GM21717 (cell line): ENCODE results near the gene NIFK.
A peak's percentile ranks its signal among the peaks of the same experiment; 100 is the strongest.
"Not testable (repeated sequence)": the region's sequence is repeated elsewhere in the genome, so short reads cannot be mapped to it uniquely, and the experiment has no call there.

ENCODE experiments used
- ATAC-seq: cut with Tn5 transposase; IDR thresholded peaks from one replicate; pipeline ENCODE4 v1.9.1; 2021; ENCODE audit warnings: mild to moderate bottlenecking, moderate library complexity; ENCODE audit not compliant: unreplicated experiment

NIFK gene

GRCh38 chr2:121735518-121736074, 1.1 kb downstream of the NIFK start:
- ATAC-seq, result no peak

- ATAC-seq, result not testable (repeated sequence)
Measured at GRCh38 chr2:121734544-121734943, 2.1 kb downstream of the NIFK start.

- no peak for ATAC-seq
Measured at GRCh38 chr2:121731366-121731765, 5.3 kb downstream of the NIFK start.

GRCh38 chr2:121727950-121728349, 8.7 kb downstream of the NIFK start:
- ATAC-seq, result no peak

GRCh38 chr2:121727332-121727731, 9.3 kb downstream of the NIFK start:
- no peak for ATAC-seq

- no peak for ATAC-seq
Measured at GRCh38 chr2:121723316-121723715, 13.4 kb downstream of the NIFK start.

- ATAC-seq, result no peak
Measured at GRCh38 chr2:121722479-121722878, 14.2 kb downstream of the NIFK start.

GRCh38 chr2:121721926-121722325, 14.7 kb downstream of the NIFK start:
- no peak for ATAC-seq

- no peak for ATAC-seq
Measured at GRCh38 chr2:121717529-121717928, 19.1 kb downstream of the NIFK start.

GRCh38 chr2:121716126-121716525, 20.5 kb downstream of the NIFK start:
- no peak for ATAC-seq

- ATAC-seq, result not testable (repeated sequence)
Measured at GRCh38 chr2:121711481-121711880, 25.2 kb downstream of the NIFK start.

- ATAC-seq, result no peak
Measured at GRCh38 chr2:121710470-121711170, 26.1 kb downstream of the NIFK start.

- ATAC-seq, result no peak
Measured at GRCh38 chr2:121709776-121710469, 26.8 kb downstream of the NIFK start.

- ATAC-seq, result no peak
Measured at GRCh38 chr2:121707920-121708361, 28.7 kb downstream of the NIFK start.

- no peak for ATAC-seq
Measured at GRCh38 chr2:121707344-121707919, 29.2 kb downstream of the NIFK start.

- no peak for ATAC-seq
Measured at GRCh38 chr2:121705958-121706357, 30.7 kb downstream of the NIFK start.

- no peak for ATAC-seq
Measured at GRCh38 chr2:121705390-121705789, 31.3 kb downstream of the NIFK start.

GRCh38 chr2:121701761-121702160, 34.9 kb downstream of the NIFK start:
- not testable (repeated sequence) for ATAC-seq

GRCh38 chr2:121699421-121700333, 37.0 kb downstream of the NIFK start:
- peak; percentile 99 for ATAC-seq

GRCh38 chr2:121698318-121698930, 38.3 kb downstream of the NIFK start:
- ATAC-seq, result no peak
